ENCODE measurements around the gene CSGALNACT2.

CSGALNACT2 gene

GRCh38 chr10:43192884-43193283 lies 54.6 kb downstream of the CSGALNACT2 start:
- DNase-seq: no peak

DNA sequence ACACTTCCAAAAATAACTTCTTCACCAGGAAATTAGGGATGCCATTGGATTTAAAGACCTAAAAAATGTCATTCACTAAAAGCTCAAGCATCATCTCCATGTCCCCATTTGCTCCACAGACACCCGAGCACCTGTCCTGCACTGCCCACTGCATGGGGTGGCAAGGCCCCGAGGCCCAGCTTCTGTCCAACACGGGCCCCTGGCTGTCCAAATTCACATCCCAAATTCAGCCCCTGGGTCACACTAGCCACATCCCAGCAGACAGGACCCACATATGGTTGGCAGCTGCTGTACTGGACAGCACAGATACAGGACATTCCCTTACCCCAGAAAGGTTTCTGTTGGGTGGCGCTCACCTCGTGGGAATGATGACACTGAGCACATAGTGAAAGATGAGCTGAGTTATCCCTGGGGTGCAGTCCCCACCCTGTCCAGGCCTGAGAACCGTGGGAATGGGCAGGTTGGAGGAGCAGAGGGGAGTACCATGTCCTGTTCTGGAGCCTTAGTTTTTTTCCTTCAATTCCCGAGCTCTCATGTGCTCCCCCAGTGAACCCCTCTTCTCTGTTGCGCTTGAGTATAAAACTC lies 55.3 kb downstream of the CSGALNACT2 start:
- no peak for DNase-seq

- DNase-seq: no peak
Measured at GRCh38 chr10:43194266-43194665, 56.0 kb downstream of the CSGALNACT2 start.

DNA sequence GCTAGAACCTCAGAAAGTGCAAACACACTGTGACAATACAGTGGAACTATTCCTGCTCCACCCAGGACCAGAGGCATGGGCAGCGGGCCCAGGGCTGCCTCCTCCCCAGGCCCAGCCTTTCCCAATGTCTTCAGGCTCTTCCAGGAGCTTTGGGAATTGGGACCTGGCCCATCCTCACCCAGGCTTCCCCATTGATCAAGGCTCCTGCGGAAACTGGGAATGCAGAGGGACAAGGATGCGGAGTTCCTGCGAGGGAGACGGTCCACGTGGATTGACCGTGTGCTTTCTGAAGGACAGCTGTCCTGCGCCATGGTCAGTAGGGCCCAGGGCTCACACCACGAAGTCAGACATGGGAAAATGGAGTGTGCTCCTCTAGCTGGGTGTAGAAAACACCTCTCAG lies 56.6 kb downstream of the CSGALNACT2 start:
- no peak for DNase-seq

GRCh38 chr10:43195557-43195956 lies 57.3 kb downstream of the CSGALNACT2 start:
- no peak for DNase-seq

DNA sequence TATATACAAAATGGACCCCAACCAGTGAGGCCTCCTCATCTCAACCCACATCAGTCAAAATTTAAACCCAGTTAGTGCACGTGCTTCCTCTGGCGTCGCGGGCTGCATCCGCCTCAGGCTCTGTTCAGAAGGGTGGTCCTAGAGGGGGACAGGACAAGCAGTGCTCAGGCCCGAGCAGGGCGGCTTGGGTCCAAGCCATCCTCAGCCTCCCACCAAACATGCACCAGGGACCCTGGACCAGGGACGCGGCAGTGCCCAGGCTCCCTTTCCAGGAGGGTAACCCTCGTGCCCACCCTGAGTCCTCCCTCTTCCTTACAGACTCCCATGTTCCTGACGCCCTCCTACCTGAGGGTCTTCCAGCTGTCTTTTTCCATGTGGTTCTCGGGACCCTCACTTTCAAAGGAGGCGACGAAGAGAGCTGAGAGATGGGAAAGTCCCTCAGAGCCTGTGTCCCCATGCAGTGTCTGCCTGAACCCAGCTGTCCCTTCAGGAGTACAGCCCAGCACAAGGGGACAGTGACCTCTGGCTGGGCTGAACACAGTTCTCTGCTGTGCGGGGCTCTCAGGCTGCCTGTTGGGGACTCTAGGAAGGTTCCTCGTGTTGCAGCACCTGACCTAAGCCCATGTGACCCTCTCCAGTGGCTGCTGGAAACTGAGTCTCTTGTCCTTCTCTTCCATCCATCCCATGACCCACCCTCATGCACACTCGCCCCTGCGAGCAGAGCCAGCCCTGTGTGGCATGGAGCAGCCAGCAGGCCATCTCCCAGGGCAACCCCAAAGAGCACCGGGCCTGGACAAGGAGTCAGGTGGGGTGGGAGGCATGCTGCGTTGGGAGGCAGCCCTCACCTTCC lies 58.1 kb downstream of the CSGALNACT2 start:
- DNase-seq: no peak

- DNase-seq: no peak
Measured at GRCh38 chr10:43196981-43197833, 59.0 kb downstream of the CSGALNACT2 start.

GRCh38 chr10:43197834-43198681 lies 59.8 kb downstream of the CSGALNACT2 start:
- no peak for DNase-seq

GRCh38 chr10:43198682-43199005 lies 60.4 kb downstream of the CSGALNACT2 start:
- DNase-seq: no peak

DNA sequence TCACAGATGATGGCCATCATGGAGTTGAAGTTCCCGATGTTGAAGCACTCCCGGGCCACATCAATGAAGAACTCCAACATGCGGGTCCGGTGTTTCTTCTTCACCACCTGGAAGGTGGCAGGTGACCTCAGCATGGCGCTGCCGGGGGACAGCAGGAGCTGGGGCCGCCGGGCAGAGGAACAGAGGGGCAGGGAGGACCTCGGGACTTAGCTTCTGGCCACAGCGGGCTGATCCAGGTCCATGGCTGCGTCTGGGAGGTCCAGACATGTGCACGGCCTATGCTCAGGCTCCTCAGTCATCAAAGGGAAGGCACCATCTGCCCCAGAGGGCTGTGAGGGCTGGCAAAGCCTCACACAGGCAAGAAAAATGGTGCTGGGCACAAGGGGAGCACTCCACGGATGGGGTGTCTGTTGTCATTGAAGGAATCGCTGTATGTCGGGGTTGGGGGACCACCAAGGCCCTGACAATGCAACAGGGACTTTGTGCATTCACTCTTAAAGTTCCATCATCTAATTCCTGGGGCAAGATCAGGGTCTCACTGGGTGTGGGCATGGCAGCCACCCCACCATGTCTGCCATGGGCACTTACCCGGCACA lies 60.9 kb downstream of the CSGALNACT2 start:
- DNase-seq: no peak

DNA sequence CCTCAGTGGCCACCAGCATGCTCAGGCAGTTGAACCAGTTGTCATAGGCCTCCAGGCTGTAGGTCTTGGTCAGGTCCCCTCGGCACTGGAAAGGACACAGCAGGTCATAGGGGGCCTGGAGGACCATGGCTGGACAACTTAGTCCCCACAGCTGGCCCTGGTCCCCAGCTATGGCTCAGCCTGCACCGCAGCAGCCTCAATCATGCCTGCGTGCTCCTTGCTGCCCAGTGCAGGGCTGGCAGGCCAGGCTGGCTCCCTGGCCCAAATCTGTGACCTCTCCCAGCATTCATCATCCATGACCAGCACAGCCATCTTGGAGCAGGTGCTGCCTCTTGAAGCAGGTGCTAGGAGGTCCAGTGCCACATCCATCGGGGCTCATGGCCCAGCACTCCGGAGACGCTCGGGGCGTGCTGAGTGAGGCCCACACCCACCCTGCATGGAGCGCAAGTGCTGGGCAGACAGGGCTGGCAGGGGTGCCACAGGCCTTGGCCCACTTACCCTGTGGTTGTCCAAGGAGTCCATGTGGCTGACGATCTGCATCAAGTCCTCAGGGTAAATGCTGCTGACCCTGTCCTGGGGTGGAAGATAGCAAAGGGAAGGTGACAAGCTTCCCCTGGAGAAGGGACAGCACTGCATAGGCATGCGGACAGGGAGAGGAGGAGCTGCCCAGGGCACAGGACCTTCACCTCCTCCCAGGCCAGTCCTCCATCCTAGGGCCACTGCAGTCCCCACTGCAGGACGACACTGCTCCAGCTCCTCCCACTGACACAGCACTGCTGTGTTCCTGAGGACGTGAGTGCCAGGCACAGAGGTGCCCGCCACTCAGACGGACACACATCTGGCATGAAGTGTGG lies 61.7 kb downstream of the CSGALNACT2 start:
- no peak for DNase-seq

- DNase-seq: no peak
Measured at GRCh38 chr10:43200538-43201390, 62.5 kb downstream of the CSGALNACT2 start.

- no peak for DNase-seq
Measured at GRCh38 chr10:43201545-43202131, 63.4 kb downstream of the CSGALNACT2 start.

GRCh38 chr10:43202224-43202656 lies 64.0 kb downstream of the CSGALNACT2 start:
- no peak for DNase-seq

DNA sequence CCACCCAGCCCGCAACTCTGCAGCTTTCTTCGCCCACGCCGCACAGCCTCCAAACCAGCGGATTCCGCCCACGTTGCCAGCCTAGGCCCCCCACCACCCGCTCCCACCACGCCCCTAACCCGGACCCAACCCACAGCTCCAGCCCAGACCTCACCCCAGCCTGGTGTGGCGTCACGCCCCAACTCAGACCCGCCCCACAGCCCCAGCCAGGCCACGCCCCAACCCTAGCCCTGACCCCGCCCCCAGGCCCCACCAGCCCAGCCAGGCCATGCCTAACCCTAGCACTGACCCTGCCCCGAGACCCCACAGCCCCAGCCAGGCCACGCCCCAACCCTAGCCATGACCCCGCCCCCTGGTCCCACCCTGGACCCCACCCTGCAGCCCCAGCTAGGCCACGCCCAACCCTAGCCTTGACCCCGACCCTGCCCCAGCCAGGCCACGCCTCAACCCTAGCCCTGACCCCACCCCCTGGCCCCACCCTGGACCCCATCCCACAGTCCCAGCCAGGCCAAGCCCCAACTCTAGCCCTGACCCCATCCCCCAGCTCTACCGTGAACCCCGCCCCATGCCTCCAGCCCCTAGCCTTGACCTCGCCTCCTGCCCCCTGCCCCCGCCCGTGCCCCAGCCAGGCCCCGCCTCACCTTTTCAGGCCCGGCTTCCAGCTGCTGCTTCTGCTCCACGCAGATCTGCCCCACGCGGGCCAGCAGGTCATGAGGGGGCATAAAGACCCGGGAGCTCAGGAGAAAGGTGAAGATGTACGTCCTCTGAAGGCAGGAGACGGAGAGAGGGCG lies 64.6 kb downstream of the CSGALNACT2 start:
- DNase-seq: no peak

DNA sequence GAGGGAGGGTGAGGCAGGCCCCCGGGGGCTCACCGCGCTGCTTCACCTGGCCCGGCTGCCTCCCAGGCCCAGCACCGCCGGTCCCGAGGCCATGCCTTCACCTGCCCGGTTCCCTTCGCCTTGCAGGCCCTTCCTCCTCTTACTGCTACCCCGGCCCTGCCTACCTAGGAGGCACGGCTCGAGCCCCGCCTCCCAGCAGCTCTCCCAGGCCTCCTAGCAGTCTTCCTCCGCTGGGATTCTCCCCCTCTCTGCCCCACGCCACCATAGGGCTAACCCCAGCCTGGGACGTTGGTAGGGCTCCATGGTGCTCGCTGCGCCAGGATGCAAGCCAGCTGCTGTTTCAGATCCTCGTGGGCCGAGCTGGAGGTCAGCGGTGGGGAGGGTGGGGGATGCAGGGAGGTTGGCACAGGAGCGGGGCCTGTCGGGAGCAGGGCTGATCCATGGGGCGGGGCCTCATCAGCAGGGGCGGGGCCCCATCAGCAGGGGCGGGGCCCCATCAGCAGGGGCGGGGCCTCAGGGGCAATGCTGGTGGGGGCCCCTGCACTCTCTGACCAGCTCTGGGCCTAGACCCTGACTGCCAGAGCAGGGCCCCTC lies 65.3 kb downstream of the CSGALNACT2 start:
- peak; percentile 38 for DNase-seq

DNA sequence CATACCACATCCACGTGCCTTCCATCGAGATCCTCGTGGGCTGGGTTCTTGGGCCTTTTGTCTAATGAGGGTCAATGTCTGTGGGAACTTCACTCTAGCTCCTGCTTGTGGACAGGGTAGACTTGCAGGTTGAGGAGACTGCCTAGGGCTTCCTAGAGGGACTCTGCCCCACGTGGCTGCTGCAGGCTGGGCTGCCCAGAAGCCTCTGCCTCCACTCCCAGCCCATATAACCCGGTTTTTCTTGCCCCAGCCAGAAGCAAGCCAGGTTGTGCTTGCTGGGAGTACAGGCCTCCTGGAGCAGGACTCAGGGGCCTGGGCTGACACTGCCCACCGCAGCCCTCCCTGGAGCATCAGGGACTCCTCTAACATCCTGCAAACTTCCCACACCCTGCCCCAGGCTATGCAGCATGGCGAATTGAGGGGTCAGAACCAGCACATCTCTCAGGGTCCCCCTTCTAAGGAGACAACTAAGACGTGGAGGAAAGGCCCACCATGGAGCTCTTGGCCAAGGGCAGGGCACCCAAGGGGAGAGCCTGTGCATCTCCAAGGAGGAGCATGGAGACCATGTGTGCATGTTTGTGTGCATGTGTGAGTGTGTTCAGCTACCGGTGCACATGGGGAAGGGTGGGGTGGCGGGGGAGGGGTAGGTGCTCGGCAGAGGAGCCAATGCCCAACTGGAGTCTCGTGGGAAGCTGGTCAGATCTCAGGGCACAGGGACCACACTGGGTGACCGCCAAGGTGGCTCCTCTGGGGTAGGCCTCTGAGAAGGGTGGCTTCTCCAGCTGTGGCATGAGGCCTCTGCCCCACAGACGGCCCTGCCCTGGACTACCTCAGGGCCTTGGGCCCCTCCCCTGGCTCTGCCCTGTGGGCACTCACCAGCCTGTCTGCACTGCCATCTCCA lies 66.0 kb downstream of the CSGALNACT2 start:
- no peak for DNase-seq

Measured in NCI-H2029 (cell line).